ENCODE data around the gene NTF3. TPM values are rescaled to one million over a fixed set of nuclear protein-coding genes. Genes with fewer than 3 reads are reported as not detected.

Gene NTF3
- total RNA-seq, 3 donors from 2014 or later (not counting 1 experiment from before 2014, with no cell fraction given): not detected

GRCh38 chr12:5459051-5459782, 27.3 kb downstream of the NTF3 start:
- Histone ChIP-seq H3K27me3 (ENCODE audit: control insufficient read depth, insufficient read depth, low read length) (no peaks in the 10 kb centered on the region), H3K4me1 (ENCODE audit: control insufficient read depth, insufficient read depth, low read length) (peaks cover 3% of the 10 kb centered on the region), H3K4me3 (ENCODE audit: low read length) (no peak overlapping the region), H3K9me3 (ENCODE audit: control insufficient read depth, insufficient read depth, low read length) (no peaks in the 10 kb centered on the region), H3K36me3 (ENCODE audit: control insufficient read depth, insufficient read depth, low read length) (no peaks in the 10 kb centered on the region), H3K27ac (ENCODE audit: low read length) (no peak overlapping the region)
- Mint-ChIP-seq H3K4me3 (no peak overlapping the region), H3K27ac (no peak overlapping the region), H3K9me3 (no peaks in the 10 kb centered on the region), H3K4me1 (no peaks in the 10 kb centered on the region), H3K36me3 (no peaks in the 10 kb centered on the region), H3K27me3 (ENCODE audit: low read depth in 2 of 2) (peaks cover 0 to 10% of the 10 kb centered on the region in 2 donors)
- intact Hi-C loops (cut with micrococcal nuclease): no loop called here
- ATAC-seq (no peak), DNase-seq (no peak)
- 85% methylated on average over 10 of the region's 10 CpGs for WGBS (ENCODE audit: insufficient coverage)
- TF ChIP-seq CTCF (IDR thresholded peaks at IDR 0.05): no peak

GRCh38 chr12:5460817-5461216, 28.9 kb downstream of the NTF3 start:
- H3K4me3 ChIP-seq (ENCODE audit: low read length): no peak overlapping the region
- intact Hi-C loops (cut with micrococcal nuclease): no loop called here
- no peaks in the 10 kb centered on the region for H3K9me3 ChIP-seq (ENCODE audit: control insufficient read depth, insufficient read depth, low read length)
- TF ChIP-seq CTCF (IDR thresholded peaks at IDR 0.05): no peak
- ATAC-seq: no peak
- no peak overlapping the region for H3K27ac ChIP-seq (ENCODE audit: low read length)
- Mint-ChIP-seq H3K27ac (no peak overlapping the region), H3K4me1 (no peaks in the 10 kb centered on the region), H3K27me3 (ENCODE audit: low read depth in 2 of 2) (peaks cover 0 to 10% of the 10 kb centered on the region in 2 donors), H3K36me3 (no peaks in the 10 kb centered on the region), H3K9me3 (no peaks in the 10 kb centered on the region), H3K4me3 (no peak overlapping the region)
- no peaks in the 10 kb centered on the region for H3K27me3 ChIP-seq (ENCODE audit: control insufficient read depth, insufficient read depth, low read length)
- 81% methylated on average over 1 of the region's 2 CpGs for WGBS (ENCODE audit: insufficient coverage)
- no peak for DNase-seq
- H3K4me1 ChIP-seq (ENCODE audit: control insufficient read depth, insufficient read depth, low read length): peaks cover 3% of the 10 kb centered on the region
- H3K36me3 ChIP-seq (ENCODE audit: control insufficient read depth, insufficient read depth, low read length): no peaks in the 10 kb centered on the region

GRCh38 chr12:5461966-5462365, 30.1 kb downstream of the NTF3 start:
- Histone ChIP-seq H3K27ac (ENCODE audit: low read length) (no peak overlapping the region), H3K9me3 (ENCODE audit: control insufficient read depth, insufficient read depth, low read length) (no peaks in the 10 kb centered on the region), H3K27me3 (ENCODE audit: control insufficient read depth, insufficient read depth, low read length) (no peaks in the 10 kb centered on the region), H3K4me1 (ENCODE audit: control insufficient read depth, insufficient read depth, low read length) (no peaks in the 10 kb centered on the region), H3K4me3 (ENCODE audit: low read length) (no peak overlapping the region), H3K36me3 (ENCODE audit: control insufficient read depth, insufficient read depth, low read length) (no peaks in the 10 kb centered on the region)
- Mint-ChIP-seq H3K27me3 (ENCODE audit: low read depth in 2 of 2) (peaks cover 0 to 10% of the 10 kb centered on the region in 2 donors), H3K4me1 (no peaks in the 10 kb centered on the region), H3K9me3 (no peaks in the 10 kb centered on the region), H3K36me3 (no peaks in the 10 kb centered on the region), H3K4me3 (no peak overlapping the region), H3K27ac (no peak overlapping the region)
- 91% methylated on average over 1 of the region's 1 CpG for WGBS (ENCODE audit: insufficient coverage)
- no peak for DNase-seq
- no peak for TF ChIP-seq CTCF (IDR thresholded peaks at IDR 0.05)
- ATAC-seq: no peak
- intact Hi-C loops (cut with micrococcal nuclease): no loop called here

- no peaks in the 10 kb centered on the region for H3K4me1 Mint-ChIP-seq
Measured at GRCh38 chr12:5464096-5464495, 32.2 kb downstream of the NTF3 start.

More at GRCh38 chr12:5464096-5464495, 32.2 kb downstream of the NTF3 start:
- TF ChIP-seq CTCF (IDR thresholded peaks at IDR 0.05): no peak
- H3K4me3 Mint-ChIP-seq: no peak overlapping the region
- H3K9me3 Mint-ChIP-seq: no peaks in the 10 kb centered on the region
- intact Hi-C loops (cut with micrococcal nuclease): no loop called here
- 25% methylated on average over 2 of the region's 2 CpGs for WGBS (ENCODE audit: insufficient coverage)
- no peak for DNase-seq
- no peak overlapping the region for H3K27ac Mint-ChIP-seq
- ATAC-seq: no peak
- no peaks in the 10 kb centered on the region for H3K27me3 ChIP-seq (ENCODE audit: control insufficient read depth, insufficient read depth, low read length)
- H3K36me3 ChIP-seq (ENCODE audit: control insufficient read depth, insufficient read depth, low read length): no peaks in the 10 kb centered on the region
- peaks cover 12% of the 10 kb centered on the region in 2 donors for H3K27me3 Mint-ChIP-seq (ENCODE audit: low read depth in 2 of 2)
- no peak overlapping the region for H3K27ac ChIP-seq (ENCODE audit: low read length)
- H3K4me1 ChIP-seq (ENCODE audit: control insufficient read depth, insufficient read depth, low read length): no peaks in the 10 kb centered on the region
- H3K4me3 ChIP-seq (ENCODE audit: low read length): no peak overlapping the region
- no peaks in the 10 kb centered on the region for H3K36me3 Mint-ChIP-seq
- H3K9me3 ChIP-seq (ENCODE audit: control insufficient read depth, insufficient read depth, low read length): no peaks in the 10 kb centered on the region

Data from natural killer cell (primary cell).